Body of pancreas (tissue), 4 donors: Measurements from ENCODE around the gene MYO10.

ENCODE experiments used
- CTCF ChIP-seq, 7 experiments: fragments of 450-650 bp in 4 of 7; fragments of 200-600 bp in 3 of 7; sonication (generic) in 3 of 7; IDR thresholded peaks; one replicate each; pipeline ENCODE4 v1.5.1; 2016 to 2019; ENCODE audit warnings: antibody characterized with exemption in 7 of 7
- POLR2A ChIP-seq, 3 donors: fragments of 450-650 bp; IDR thresholded peaks; one replicate each; pipeline ENCODE4 v1.6.1; 2016; ENCODE audit warnings: antibody characterized with exemption in 3 of 3, mild to moderate bottlenecking in 2 of 3

DNA sequence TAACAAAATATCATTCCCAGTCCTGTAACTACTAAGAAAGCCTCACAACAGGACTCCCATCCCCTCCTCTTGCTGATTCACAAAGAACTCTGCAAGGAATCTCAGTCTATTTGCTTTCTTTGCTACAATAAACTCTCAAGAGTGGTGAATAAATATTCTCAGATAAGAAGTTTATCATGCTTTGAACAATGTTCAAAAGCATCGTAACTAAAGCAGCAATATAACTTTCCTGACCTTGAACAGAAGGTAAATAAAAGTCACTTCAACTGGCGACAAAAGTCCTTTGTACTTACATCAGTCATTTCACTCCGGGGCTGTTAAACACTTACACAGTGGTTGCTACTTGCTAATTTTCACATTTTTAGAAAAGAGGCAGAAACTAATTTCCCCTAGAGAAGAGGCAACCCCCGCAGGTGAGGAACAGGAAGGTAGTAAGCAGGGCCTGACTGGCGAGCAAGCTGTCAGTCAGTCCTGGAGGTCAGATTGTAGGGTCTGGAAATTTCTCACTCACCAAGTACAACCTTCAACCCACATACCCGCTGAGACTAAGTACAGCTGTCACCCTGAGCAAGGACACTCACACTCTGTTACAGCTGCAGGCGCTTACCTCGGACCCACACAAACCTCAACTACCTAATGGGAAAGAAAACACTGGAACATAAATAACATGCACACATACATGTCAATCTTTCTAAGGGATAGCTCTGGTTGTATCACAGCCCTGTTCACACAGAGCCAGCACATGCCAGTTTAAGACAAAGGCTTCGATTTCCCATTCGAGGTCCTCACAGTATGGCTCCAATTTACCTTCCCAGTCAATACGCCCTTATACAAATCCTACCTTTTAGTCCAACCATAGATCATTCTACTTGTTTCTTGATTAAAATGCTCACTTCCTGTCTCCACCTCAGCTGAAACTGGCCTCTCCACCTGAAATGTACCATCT, 214.7 kb downstream of the MYO10 start:
- no peak for TF ChIP-seq CTCF (IDR thresholded peaks at IDR 0.05)
- TF ChIP-seq POLR2A (IDR thresholded peaks at IDR 0.05): peak in 2 of 3 donors; percentile 20 to 33
